Stimulated activated CD8-positive, alpha-beta memory T cell treated with anti-CD3 and anti-CD28 coated beads, Interleukin-2, amount 100 ng/mL, for 1 hour (primary cell): Measurements from ENCODE around the gene RGSL1.
A peak's percentile ranks its signal among the peaks of the same experiment; 100 is the strongest.

ENCODE experiments used
- DNase-seq, 2 donors: peaks; one replicate each; pipeline ENCODE4 v3.0.0-alpha.2; 2020; ENCODE audit warnings: low read depth in 2 of 2

RGSL1 gene

DNA sequence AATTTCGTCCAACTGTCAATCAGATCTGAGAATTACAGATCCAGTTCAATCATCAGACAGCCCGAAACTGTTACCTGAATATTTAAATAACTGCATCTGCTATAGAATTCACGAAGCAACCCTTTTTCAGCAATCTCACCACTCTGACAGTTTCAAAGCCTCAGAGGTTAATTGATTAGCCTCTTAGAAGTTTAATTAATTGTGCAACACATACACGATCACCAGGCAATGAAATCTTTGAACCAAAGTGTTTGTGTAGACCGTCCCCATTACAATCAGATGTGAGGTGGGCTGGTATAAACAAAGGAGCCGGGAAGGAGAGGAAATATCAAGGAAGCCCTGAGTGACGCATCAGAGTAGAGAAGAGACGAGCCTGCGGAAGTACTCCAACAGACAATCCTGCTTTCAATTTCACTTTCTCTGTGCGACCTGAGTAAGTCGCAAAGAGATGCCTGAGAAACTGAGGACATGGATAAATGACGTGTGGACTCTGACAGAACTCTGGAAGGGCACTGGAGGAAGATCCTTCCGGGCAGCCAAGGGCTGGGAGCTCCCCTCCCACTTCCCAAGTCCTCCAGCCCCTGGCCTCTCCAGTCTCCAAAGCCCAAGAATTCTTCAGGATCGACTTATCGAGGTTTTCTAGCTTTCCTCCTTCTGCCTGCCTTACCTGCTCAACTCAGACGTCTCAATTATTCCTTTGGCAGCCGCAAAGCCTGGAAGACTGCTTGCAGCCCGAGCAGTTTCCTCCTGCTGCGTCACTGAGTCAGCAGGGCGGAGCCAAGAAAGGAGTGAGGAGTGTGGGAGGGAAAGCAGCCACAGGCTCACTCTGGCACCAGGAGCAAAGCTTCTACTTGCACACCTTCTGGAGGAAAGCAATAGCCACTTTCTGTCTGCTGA lies 138.8 kb downstream of the RGSL1 start, which contains the start of gene RNASEL:
Gene RNASEL, minus strand, starts transcription at position 757 of the 897 bp plus-strand sequence. CDS start 2,450 bp downstream, outside the sequence.
- DNase-seq: peak in 1 of 2 donors; percentile 33

DNA sequence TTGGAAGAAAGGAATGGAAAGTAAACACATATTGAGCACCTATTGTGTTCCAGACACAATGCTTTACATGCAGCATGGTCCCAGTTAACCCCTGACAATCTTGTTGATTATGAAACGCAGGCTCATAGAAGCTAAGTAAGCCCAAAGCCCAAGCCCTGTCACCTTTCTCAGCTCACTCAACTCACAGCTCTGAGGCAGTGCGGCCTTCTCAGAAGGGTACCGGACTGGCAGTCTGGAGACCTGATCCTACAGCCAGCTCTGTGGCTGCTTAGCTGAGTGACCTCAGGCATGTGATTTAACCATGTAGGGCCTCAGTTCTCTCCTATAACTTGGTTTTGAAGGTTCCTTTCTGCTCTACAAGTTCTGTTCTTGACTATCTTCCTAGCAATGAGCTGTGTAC lies 139.6 kb downstream of the RGSL1 start:
- DNase-seq: no peak

DNA sequence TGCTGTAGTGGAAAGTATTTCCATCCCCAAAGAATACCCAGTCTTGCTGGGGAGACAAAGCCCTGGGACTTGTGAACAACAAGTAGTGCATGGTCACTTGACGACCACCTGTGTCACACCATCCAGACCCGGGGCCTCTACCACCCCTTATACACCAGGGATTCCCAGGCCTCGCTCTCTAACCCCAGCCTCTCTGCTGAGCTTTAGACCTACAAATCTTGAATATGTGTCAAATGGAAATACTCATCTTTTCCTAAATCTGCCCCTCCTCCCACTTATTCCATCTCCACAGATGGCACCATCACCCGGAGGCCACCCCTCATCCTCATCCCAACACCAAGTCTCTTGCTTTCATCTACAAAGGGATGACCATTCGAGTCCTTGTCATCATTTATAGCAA lies 140.0 kb downstream of the RGSL1 start:
- no peak for DNase-seq

DNA sequence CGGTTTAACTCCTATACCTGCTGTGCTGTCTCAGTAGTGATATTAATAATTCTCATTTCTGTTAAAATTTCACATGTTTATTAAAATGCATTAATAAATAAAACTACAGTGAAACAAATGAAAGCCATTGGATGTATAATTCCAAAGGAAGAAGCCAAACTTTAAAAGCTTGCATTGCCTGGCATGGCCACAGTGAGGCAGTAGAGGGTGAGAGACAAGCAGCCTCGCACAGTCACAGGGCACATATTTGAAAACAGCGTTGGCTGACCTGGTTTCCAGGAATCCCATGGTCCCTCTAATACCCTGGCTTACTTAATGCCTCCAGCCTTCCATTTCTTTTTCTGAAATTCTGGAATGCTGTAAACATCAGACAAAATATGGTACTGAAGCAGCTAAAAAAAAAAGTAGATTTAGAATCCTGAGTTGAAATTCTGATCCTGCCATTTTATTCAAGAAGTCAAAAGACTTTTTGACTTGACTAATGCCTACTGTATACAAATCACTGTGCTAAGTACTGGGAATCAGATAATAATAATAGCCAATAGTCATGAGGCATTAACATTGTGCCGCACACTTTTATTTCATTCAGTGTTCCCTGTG lies 145.8 kb downstream of the RGSL1 start:
- peak; percentile 36 for DNase-seq

DNA sequence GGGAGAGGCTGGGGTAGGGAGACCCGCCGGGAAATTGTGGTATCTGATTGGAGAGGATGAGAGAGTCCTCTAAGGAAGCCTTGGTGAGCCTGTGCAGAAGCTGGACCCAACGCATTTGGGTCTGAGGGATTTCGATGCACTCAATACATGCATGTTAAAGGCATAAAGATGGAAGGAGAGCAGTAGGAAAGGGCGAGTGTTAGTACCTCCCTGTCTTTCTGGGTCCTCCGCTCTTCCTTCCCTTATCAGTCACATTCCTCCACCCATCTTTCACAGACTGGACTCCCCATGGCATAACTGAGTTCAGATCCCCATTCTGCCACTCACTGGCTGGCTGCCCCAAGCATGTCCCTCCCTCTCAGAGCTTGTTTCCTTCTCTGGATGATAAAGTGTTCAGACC lies 147.0 kb downstream of the RGSL1 start:
- DNase-seq: no peak

DNA sequence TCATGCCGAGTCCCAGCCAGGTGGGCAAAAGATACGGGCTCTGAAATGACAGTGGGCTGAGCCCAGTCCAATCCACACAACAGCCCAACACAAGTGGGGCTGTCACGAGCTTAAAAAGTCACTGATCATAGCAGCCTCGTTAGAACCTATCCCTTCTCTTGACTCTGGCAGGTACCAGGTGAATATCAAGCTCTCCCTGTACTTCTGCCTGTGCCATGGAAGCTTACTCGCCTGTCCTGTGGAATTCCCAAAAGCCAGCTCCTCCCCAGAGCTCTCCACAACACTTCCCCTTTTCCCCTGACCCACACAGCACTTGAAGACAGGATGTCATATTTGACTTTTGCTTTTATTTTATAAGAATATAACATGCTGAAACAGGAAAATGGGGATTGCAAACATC lies 148.3 kb downstream of the RGSL1 start:
- no peak for DNase-seq

DNA sequence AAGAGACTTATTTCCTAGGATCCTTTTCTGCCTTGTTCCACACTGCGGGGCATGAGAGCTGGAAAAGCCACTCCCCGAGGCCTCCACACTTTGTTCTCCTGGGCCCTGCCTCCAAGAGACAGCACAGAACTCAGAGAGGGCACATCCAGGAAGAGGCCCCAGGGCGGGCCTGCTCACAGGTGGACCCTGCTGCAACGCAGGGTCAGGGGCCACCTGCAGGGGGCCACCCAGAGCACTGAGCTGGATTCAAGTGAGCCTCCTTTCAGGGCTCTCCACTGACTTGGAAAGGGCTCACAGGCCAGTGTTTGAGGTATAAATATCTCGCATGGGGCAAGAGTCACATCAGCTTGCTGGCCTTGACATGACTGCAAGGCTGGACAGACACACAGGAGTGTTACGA lies 149.4 kb downstream of the RGSL1 start:
- no peak for DNase-seq

DNA sequence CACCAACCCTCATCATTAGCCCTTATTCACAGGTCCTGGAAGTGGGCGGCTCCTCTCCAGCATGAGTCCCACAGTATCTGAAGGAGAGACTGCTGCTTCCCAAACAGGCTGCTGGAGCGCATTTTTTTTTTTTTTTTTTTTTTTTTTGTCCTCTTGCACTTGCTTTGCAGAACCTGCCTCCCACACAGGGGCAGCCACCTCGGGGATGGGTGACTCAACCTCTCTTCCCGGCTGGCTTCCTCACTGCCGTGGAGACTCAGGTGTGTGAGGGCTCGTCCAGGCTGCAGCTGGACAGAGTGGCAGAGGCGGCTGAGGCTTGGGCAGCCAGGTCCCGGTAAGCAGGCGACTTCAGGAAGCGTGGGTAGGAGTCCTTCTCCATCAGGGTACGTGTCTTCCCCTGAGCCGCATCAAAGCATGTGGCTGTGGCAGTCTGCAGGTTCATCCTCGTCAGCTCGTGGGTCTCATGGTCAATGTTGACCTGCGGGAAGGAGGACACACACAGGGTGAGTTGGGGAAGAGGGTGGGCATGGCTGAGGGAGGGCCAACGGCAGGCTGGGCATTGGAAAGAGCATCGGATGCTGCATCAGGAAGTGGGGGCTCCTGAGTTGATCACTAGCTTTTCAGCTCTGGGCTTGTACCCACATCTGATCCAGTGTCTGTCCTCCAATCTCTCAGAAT lies 150.2 kb downstream of the RGSL1 start:
- no peak for DNase-seq

DNA sequence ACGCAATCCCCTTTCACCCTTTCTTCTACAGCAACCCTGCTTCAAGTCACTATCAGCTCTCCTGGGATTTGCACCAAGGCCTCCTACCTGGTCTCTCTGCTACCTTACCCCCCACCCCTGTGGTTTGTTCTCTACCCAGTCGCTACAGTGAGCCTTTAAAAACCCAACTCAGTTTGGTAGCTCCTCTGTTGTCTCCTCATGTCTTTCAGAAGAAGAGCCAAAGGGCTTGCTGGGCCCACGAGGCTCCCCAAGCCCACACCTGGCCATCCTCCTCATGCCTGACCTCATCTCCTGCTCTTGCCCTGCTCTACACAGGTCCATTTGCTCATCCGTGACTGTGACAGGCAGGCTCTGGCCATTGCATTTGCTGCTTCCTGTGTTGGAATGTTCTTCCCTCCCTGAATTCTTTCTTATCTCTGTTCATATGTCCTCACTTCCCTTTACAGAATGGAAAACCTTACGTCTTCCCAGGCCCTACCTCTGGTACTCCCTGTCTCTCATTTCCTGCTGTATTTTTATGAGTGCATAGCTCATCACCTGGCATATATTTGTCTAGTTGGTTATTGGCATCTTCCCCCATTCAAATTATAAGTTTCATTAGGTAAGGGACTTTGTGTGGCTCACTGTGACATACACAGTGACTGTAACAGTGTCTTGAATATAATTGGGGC lies 150.9 kb downstream of the RGSL1 start:
- no peak for DNase-seq

DNA sequence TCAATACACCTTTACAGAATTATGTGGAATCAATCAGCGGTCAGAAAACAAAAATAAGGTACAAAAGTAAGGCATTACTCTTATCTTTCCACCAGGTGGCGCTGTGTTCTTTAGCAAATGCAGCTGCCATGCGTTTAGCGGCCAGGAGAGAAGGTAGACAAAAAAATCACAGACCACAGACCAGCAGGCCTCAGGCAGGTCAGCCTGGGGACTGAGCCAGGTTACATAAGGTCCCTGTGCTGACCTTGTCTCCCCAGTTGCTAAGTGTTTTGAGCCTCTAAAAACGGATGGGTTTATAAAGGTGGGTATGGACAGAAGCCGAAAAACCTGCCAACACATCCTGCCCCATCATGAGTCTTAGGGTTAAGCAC lies 151.5 kb downstream of the RGSL1 start:
- DNase-seq: peak in 1 of 2 donors; percentile 50

DNA sequence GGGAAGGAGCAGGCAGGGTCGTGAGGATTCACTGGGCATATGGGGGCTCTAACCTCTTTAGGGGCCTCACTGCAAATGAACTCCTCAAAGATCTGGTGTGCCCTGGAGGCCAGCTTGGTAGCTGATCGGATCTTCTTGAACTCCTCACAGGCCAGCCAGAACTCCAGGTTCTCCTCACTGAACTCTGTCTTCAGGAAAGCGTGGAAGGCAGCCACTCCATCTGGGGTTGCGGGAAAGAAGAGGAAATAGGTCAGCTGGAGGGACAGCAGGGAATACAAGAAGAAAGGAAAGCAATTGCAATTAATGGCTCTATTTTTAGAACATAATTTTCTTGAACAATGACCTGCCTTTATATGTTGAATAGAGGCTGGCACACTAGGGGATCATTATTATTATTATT lies 152.0 kb downstream of the RGSL1 start:
- DNase-seq: no peak

DNA sequence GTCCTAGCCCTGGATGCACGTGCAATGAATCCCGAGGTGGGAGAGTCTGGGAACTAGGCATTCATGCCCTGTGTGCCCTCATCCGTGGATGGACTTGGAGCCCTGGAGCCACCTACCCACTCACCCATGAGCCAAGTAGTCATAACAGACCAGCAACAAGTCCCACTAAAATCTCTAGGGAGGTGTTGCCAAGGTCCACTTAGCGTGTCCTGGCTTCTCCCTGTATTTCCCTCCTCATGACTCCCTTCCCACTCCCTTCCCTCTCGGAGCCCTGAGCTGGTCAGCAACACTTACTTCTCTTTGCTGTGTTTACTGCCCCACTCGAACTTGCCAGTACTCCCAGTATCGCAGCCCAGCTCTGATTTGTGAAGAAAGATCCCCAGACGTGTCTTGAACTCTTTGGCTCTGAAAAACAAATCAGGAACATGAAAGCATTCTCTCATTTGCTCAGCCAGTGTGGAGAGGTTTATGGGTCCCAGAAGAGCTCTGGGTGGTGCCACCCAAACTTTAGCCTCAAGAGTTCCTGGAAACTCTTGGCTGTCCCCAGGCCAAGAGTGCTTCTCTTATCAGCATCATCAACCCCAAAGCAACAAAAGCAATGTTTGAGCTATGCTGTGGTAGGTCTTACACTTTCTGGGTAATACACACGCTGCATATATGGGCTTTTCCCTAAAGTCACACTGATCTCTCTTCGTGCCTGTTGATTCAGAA lies 153.1 kb downstream of the RGSL1 start:
- DNase-seq: no peak

DNA sequence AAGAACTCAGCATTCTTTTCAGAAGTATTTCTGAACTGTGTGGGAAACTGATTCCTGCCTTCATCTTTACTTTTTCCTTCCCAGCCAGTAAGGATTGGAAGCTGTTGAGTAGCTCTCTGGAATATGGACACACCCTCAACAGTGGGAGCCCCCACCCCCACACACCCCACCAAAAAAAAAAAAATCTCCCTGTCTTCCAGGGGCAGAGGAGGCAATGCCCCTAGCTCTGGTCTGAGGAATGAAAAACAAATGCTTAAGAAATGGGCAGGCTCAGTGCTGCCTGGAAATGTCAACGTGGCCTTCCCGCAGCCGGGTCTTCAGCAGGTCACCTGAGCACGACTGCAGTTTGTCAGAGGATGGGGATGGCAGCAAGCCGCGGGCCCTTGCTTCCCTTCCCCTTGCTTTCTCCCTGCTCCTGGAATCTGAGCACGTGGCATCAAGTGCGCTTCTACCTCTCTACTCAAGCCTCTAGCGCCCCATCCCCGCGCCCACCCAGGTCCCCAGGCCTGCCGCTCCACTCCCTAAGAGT lies 153.8 kb downstream of the RGSL1 start:
- DNase-seq: no peak

DNA sequence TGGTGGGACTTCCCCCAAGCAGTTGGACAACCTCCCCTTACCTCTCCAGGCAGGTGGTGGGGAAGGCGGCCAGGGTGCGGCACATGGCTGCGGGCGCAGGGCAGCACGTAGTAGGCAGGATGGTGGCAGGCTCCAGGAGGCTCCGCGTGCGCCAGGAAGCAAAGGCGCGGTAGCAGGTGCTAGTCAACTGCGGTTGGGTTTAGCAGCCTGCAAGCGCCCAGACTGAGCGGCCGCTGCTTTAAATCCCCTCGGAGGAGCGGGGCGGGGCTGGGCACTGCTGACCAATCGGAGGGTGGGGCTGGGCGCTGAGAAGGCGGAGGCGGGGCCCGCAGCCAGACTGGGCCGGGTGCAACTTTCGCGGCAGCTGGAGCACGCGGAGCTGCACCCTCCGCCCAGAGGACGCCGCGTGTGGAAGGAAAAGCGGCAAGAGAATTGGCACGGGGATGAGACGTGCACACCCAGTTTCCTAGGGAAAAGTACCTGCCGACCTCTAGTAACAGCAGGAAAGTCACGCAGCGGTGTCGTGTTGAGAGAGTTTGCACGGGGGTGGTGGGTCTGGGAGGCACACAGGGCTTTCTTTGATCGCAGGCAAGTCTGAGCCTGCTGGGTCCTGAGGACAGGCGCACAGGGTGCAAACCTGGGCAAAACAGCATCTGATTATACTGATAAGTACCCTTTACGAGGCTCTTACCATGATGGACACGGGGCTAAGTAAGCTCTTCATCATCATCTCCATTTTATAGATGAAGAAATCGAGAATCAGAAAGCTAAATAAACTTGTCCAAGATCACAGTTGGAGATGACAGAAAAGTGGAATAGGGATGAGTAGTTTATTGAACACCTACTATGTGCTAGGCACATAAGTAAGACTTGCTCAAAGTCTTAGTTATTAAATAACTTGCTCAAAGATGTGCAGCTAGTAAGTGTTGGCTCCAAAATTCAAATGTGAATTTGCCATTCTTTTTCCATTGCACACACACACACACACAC lies 154.5 kb downstream of the RGSL1 start, which contains the start of gene RGS16:
Gene RGS16, minus strand, starts transcription at position 215 of the 990 bp plus-strand sequence. Its CDS starts 130 bp downstream, at position 85.
- peak; percentile 71 to 77 for DNase-seq

DNA sequence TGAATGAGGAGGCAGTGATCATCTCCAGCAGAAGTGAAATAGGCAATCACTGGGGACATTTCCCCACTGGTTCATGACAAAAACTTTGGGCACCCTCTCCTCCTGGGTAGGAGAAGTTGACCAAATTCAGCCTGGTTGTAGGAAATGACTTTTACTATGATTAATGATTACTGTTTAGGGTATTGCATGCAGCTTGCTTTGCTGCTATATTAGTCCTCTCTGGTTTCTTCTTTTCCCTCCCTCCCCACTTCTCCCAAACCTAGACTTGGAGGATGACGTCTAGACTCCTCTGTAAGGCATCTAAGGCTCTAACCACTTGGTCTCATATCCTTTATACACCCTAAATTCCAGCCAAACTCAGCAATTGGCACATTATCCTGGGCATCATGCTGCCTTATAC lies 157.6 kb downstream of the RGSL1 start:
- no peak for DNase-seq

DNA sequence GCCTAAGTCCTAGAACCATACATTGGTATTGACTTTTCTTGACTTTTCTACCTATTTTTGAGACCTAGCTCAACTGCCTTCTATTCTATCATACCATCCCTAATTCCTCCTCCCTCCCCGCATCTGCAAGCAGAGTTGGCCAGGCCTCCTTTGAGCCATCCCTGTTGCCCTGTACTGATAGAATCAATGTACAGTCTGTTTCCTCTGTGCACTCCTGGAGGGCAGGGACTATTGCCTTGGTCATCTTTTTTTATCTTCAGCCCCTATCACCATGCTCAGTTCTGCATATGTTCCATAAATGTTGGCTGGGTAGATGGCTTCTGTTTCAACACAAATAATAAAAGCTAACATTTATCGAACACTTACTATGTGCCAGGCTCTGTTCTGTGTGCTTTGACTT lies 158.3 kb downstream of the RGSL1 start:
- no peak for DNase-seq

DNA sequence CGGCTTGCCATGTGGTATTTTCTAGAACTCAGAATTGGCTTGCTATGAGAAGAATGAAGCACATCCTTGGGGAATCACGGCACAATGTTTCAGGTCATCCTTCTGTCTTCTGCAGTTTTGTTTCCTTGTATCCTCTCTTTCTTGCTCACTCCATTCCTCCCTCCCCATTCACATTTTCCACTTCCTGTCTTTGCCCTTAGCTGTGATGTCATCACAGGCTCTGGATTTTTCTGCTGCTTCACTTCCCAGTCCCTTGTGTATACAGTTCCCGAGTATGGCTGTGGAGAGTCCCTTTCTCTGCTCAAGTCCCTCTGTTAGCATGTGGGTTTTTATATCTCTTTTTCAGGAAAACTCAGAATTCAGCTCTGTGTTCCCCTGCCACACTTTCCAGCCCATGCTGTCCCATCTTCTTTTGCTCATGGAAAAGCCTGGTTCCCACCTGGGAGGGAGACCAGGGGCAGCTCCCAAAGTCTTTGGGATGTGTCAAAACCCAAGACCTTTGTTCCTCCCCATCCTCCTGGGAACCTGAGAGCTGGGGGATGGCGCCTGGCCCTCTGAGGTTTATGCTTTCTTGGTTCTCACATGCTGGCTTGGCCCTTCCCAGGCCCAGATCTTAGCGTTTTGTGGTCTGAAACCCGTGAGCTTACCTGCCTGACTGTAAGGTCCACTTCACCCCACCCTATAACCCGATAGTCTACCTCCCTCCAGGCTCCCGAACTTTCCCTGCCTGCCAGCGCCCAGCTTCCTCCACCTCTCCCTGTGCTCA lies 159.1 kb downstream of the RGSL1 start:
- DNase-seq: no peak
